A673 (cell line): Measurements from ENCODE around the gene KCNJ10. TPM values are rescaled to one million over a fixed set of nuclear protein-coding genes. Genes with fewer than 3 reads are reported as not detected.
"Not testable (repeated sequence)": the region's sequence is repeated elsewhere in the genome, so short reads cannot be mapped to it uniquely, and the experiment has no call there.

Experiments used
- BruUV-seq: library from RNA; stranded (reverse); fragments of 400-500 nt; replicated peaks from 2 replicates; lab custom pipeline; 2021; lab: Mats Ljungman, UMichigan
- CTCF ChIA-PET: fragments of 300-600 bp; sonication (Branson Sonifier 250); formaldehyde crosslinking; loops from one replicate; lab custom pipeline; 2022; ENCODE audit warnings: antibody characterized with exemption; lab: Charles Lee
- POLR2A ChIA-PET: fragments of 300-600 bp; sonication (Branson Sonifier 250); formaldehyde crosslinking; loops from one replicate; lab custom pipeline; 2022; ENCODE audit warnings: antibody characterized with exemption; ENCODE audit not compliant: low non-redundant PET; lab: Charles Lee
- DNase-seq: peaks from one replicate; pipeline ENCODE4 v3.0.0-alpha.2; 2015; ENCODE audit warnings: low spot score
- H3K27ac ChIP-seq: fragments of 200-600 bp; sonication (generic); 2 replicates; pipeline ENCODE4 v1.5.1; 2016; ENCODE audit warnings: mixed run types, low read depth, mild to moderate bottlenecking, mixed read lengths, antibody characterized with exemption, low read length; ENCODE audit not compliant: poor library complexity, severe bottlenecking
- H3K27me3 ChIP-seq: fragments of 200-600 bp; sonication (generic); replicated peaks from 2 replicates; pipeline ENCODE4 v1.6.1; 2017; ENCODE audit warnings: mixed run types, low read depth, mild to moderate bottlenecking, mixed read lengths, antibody characterized with exemption, low read length; ENCODE audit not compliant: insufficient read depth, poor library complexity
- H3K36me3 ChIP-seq: fragments of 200-600 bp; sonication (generic); 2 replicates; pipeline ENCODE4 v1.6.1; 2016; ENCODE audit warnings: mixed run types, mild to moderate bottlenecking, mixed read lengths, antibody characterized with exemption, low read length; ENCODE audit not compliant: insufficient read depth, poor library complexity, severe bottlenecking
- H3K4me1 ChIP-seq: fragments of 200-600 bp; sonication (generic); 2 replicates; pipeline ENCODE4 v1.6.1; 2017; ENCODE audit warnings: mixed run types, mild to moderate bottlenecking, mixed read lengths, antibody characterized with exemption, low read length; ENCODE audit not compliant: insufficient read depth, poor library complexity, severe bottlenecking
- H3K4me3 ChIP-seq: fragments of 200-600 bp; sonication (generic); 2 replicates; pipeline ENCODE4 v1.5.1; 2016; ENCODE audit warnings: low read depth, mixed run types, mild to moderate bottlenecking, mixed read lengths, low read length; ENCODE audit not compliant: poor library complexity, severe bottlenecking
- H3K9me3 ChIP-seq: fragments of 200-600 bp; sonication (generic); 2 replicates; pipeline ENCODE4 v1.6.1; 2016; ENCODE audit warnings: mixed run types, low read depth, mild to moderate bottlenecking, mixed read lengths, antibody characterized with exemption, low read length; ENCODE audit not compliant: poor library complexity, severe bottlenecking
- CTCF ChIP-seq: fragments of 300-800, 200-600 bp; sonication (generic); conservative IDR thresholded peaks from 2 replicates; pipeline ENCODE4 v1.5.1; 2017; ENCODE audit warnings: low read depth, mild to moderate bottlenecking, antibody characterized with exemption, low read length, moderate library complexity, mixed read lengths
- EZH2 ChIP-seq: fragments of 200-600 bp; sonication (generic); IDR thresholded peaks from 2 replicates; pipeline ENCODE4 v1.6.1; 2017; ENCODE audit warnings: borderline replicate concordance, low read depth, mild to moderate bottlenecking, mixed read lengths, antibody characterized with exemption, low read length; ENCODE audit not compliant: poor library complexity, severe bottlenecking
- intact Hi-C: fragments of 100-400 bp; cut with micrococcal nuclease; formaldehyde crosslinking; loops from one replicate; pipeline ENCODE4 v1.10.0; 2022; ENCODE audit not compliant: unreplicated experiment
- total RNA-seq: library from RNA; stranded (reverse); gene quantifications from 2 replicates; pipeline ENCODE4 v1.2.3, GENCODE V29; 2021

KCNJ10 gene
- total RNA-seq, 1 experiment from 2014 or later = not detected

- no peak overlapping the region for H3K4me3 ChIP-seq
- ChIA-PET CTCF (no interaction called here), POLR2A (no interaction called here)
- DNase-seq = no peak
- H3K4me1 ChIP-seq = no peaks in the 10 kb centered on the region
- TF ChIP-seq CTCF = no peak
- no peak for TF ChIP-seq EZH2
- peaks cover 45% of the 10 kb centered on the region for H3K27me3 ChIP-seq
- BruUV-seq = no TSS peak
- intact Hi-C loops = no loop called here
- H3K36me3 ChIP-seq = no peaks in the 10 kb centered on the region
- no peaks in the 10 kb centered on the region for H3K9me3 ChIP-seq
- no peak overlapping the region for H3K27ac ChIP-seq
Measured at GRCh38 chr1:160050619-160051018, 19.3 kb downstream of the KCNJ10 start.

GRCh38 chr1:160050182-160050581 is 19.8 kb downstream of the KCNJ10 start:
- H3K36me3 ChIP-seq, H3K27ac ChIP-seq, H3K4me3 ChIP-seq, intact Hi-C loops, CTCF ChIA-PET, POLR2A ChIA-PET, BruUV-seq, H3K4me1 ChIP-seq, DNase-seq, H3K9me3 ChIP-seq: not testable (repeated sequence)
- peaks cover 41% of the 10 kb centered on the region for H3K27me3 ChIP-seq

- Histone ChIP-seq H3K27ac (no peak overlapping the region), H3K27me3 (peaks cover 30% of the 10 kb centered on the region), H3K4me1 (no peaks in the 10 kb centered on the region), H3K9me3 (no peaks in the 10 kb centered on the region), H3K36me3 (no peaks in the 10 kb centered on the region), H3K4me3 (no peak overlapping the region)
- CTCF ChIA-PET = no interaction called here
- intact Hi-C loops = loop anchor here (5.0 kb wide), 1 partner anchor 38 kb away; no protein-coding TSS in a partner anchor
- no peak for TF ChIP-seq EZH2
- no peak for TF ChIP-seq CTCF
- POLR2A ChIA-PET = no interaction called here
- no TSS peak for BruUV-seq
- no peak for DNase-seq
Measured at GRCh38 chr1:160049101-160049500, 20.9 kb downstream of the KCNJ10 start.

GRCh38 chr1:160048335-160048734 is 21.6 kb downstream of the KCNJ10 start:
- intact Hi-C loops = loop anchor here (5.0 kb wide), 1 partner anchor 39 kb away; no protein-coding TSS in a partner anchor
- H3K27ac ChIP-seq = no peak overlapping the region

More at GRCh38 chr1:160048335-160048734, 21.6 kb downstream of the KCNJ10 start:
- no peak overlapping the region for H3K4me3 ChIP-seq
- ChIA-PET POLR2A (no interaction called here), CTCF (no interaction called here)
- TF ChIP-seq EZH2 (no peak), CTCF (no peak)
- no peak for DNase-seq
- H3K27me3 ChIP-seq = peaks cover 23% of the 10 kb centered on the region
- no peaks in the 10 kb centered on the region for H3K36me3 ChIP-seq
- no peaks in the 10 kb centered on the region for H3K9me3 ChIP-seq
- no peaks in the 10 kb centered on the region for H3K4me1 ChIP-seq
- no TSS peak for BruUV-seq
